Fibroblast of skin of left biceps (primary cell): Measurements from ENCODE around the gene KAZN.

Experiments used
- DNase-seq, 2 experiments: peaks; one replicate each; pipeline ENCODE4 v3.0.0-alpha.2; 2013; ENCODE audit warnings: low read depth in 2 of 2

The KAZN gene

GRCh38 chr1:15056515-15057285 lies 458.2 kb downstream of the KAZN start:
- no peak for DNase-seq

- DNase-seq, result no peak
Observed at GRCh38 chr1:15057834-15058233, 459.3 kb downstream of the KAZN start.

- no peak for DNase-seq
Observed at GRCh38 chr1:15058261-15058660, 459.8 kb downstream of the KAZN start.

GRCh38 chr1:15060104-15060503 lies 461.6 kb downstream of the KAZN start:
- DNase-seq, result no peak

DNA sequence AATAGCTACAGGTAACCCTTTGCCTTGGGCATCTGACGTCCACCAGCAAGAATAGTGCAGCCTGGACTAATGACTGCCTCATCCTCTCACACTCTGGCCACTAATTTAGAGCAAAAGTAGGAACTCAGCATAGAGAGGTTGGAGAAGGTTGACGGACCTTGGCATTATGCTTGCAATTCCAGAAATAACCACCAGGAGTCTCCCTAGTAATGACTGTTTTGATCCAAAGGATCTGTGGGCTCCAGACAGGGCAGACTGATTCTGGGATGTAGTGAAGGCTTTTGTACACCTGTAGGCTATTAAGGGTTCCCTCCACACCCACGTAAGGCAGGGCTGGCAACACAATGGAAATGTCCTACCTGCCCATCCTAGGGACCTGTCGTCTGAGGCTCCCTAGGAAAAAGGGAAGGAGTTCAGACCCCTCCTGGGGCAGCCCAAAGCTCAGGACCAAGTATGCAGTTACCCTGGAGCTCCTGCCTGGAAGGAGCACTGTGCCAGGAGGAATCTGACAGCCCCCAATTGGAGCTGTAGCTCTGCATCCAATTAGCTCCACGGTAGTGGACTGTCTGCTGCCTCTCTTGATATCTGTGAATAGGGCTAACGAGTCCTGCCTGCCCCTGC lies 464.1 kb downstream of the KAZN start:
- no peak for DNase-seq

- no peak for DNase-seq
Observed at GRCh38 chr1:15063346-15063745, 464.9 kb downstream of the KAZN start.

DNA sequence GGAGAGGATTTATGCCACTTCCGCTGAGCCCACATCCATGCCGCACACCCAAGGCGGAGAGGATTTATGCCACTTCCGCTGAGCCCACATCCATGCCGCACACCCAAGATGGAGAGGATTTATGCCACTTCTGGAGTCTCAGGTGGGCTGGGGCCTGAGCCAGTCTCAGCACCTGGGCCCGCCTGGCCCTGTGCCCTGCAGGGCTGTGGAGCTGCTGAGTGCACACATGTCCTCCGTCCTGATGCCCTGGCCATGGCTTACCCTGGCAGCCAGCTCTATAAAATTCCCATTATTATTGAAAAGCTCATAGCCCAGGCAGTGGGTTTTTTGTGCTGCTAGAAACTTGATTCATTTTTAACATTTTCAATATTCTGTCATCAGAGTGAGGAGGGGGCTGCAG lies 465.3 kb downstream of the KAZN start:
- no peak for DNase-seq

GRCh38 chr1:15064217-15064929 lies 465.9 kb downstream of the KAZN start:
- no peak for DNase-seq

- DNase-seq, result no peak
Observed at GRCh38 chr1:15065291-15065690, 466.8 kb downstream of the KAZN start.

DNA sequence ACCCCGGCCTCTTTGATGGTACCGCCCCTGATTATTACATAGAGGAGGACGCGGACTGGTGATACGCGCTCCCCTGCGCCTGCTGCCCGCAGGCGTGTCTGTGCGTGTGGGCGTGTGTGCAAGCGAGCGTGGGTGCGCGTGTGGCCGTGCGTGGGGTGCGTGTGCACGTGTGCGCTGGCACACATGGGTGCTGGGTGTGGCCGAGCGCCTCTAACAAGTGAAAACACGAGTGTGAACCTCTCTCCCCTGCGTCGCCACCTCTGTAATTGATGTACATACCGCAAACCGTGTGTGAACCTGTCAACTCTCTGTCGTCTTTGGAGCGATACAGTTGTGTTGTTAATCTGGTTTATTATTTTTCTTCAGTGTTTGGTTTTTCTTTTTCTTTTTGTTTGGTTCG lies 467.3 kb downstream of the KAZN start:
- DNase-seq, result no peak

DNA sequence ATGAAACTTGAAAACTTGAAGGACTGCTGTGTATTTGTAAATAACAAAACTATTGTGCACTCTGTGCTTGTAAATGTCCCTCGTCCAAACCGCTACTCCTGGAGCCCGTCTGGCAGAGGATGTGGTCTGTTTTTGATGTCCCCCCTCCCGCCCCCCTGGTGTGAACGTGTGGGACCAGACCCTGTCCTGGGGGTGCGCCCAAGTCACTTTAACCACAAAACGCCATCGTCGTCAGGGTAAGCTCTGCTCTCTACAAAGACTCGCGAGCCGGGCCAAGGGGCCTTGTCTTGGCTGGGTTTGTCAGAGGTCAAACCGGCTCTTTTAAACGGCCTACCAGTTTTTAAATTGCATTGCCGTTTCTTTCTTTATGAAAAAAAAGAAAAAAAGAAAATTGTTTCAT lies 467.7 kb downstream of the KAZN start:
- no peak for DNase-seq

GRCh38 chr1:15067148-15067547 lies 468.7 kb downstream of the KAZN start:
- no peak for DNase-seq

DNA sequence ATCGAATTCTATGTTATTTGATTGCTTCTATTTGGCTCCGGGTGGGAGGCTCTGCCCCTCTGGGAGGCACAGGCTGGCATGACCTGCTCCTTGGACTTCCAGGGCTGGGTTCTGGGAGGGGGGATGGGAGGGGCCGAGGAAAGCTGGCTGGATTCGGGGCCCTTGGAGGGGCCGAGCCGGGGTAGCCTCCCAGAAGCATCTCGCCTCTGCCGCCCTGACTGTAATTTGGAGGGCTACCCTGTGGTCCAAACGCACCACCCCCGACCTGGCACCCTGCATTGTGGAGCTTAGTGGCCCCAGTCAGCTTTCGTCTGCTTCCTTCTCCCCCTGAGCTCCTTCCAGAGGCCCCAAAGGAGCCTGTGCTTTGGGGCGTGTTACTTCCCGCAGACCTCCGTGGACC lies 469.7 kb downstream of the KAZN start:
- no peak for DNase-seq

DNA sequence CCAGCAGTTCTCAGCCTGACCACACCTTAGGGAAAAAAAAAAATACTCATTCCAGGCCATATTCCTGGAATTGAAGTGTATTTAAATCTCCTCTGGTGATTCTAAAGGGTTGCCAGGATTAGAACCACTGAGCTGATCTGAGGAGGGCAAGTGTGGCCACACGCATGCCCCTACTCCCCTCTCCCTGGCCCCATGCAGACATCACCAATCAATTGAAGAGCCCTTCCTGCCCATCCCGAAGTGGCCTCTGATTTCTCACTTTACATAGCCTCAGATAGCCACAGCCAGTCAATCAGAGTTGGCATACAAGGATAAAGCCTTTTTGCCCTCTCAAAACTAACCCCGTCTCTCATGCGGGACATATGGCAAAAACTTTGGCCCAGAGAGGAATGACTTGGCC lies 470.5 kb downstream of the KAZN start:
- DNase-seq, result no peak

- DNase-seq, result no peak
Observed at GRCh38 chr1:15070145-15070748, 471.8 kb downstream of the KAZN start.

DNA sequence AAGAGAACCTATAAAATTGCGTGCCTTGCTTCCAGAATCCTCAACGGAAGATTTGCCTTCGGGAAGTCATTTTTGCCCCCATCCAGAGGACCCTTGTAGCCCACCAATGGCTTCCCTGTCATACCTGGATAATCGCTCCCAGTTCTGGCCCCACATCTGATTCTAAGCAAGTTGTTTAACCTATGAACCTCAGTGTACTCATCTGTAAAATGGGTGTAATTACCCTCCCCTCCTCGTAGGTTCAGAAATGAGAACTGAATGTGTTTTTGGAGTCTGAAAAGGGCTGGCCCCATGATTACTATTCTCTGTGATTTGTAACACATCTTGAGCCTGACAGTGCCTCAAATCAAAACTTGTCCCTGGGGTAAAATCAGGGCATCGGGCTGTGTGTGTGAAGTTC lies 473.5 kb downstream of the KAZN start:
- DNase-seq, result no peak

DNA sequence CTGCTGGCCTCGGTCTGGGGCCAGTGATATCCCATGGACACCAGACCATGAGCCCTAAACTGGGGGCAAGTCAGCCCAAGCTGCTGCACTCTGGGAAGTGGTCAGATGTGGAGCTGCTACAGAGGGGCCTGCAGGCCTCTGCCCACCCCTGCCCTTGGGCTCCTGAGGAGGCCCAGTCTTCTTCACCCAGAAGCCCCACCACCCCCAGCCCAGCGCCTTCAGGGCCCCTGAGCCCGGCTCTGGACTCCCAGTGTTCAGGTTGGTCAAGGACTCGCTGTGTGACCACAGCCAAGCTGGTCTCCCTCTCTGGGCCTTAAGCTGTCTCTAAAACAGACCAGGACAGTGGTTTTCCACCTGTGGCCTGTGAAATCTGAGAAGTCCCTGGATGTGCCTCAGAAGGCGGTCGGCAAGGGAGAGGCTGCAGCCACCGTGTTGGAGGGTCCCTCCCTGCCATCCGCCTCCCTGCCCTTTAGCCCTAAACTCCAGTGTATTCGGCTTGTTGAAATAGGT lies 475.4 kb downstream of the KAZN start:
- no peak for DNase-seq

- no peak for DNase-seq
Observed at GRCh38 chr1:15075175-15075574, 476.7 kb downstream of the KAZN start.

DNA sequence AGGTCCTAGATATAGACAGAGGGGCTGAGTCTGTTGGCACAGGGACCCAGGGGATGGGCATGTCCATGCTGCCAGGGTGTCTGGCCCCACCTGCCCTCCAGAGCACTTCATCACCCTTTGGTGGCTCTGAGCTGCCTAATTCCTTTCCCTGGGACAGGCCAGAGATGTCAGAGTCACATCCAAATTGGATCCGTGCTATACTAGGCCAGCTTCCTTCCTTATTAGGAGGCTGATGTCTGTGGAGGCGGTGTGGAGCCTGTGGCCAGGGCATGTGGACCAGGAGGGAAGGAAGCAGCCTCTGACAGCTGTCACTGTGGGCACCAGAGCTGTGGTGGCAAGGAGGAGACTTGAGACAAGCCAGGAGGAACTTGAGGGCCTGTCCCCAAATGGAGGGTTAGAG lies 477.3 kb downstream of the KAZN start:
- no peak for DNase-seq

GRCh38 chr1:15076807-15077206 lies 478.3 kb downstream of the KAZN start:
- no peak for DNase-seq

GRCh38 chr1:15077384-15077783 lies 478.9 kb downstream of the KAZN start:
- no peak for DNase-seq

GRCh38 chr1:15080328-15081007 lies 482.0 kb downstream of the KAZN start:
- DNase-seq, result no peak
